Epithelial cell of proximal tubule (primary cell): Measurements from ENCODE around the gene TMEM35B. TPM values are rescaled to one million over a fixed set of nuclear protein-coding genes. Genes with fewer than 3 reads are reported as not detected.

Source experiments
- DNase-seq: peaks from one replicate; pipeline ENCODE4 v3.0.0-alpha.2; 2011; ENCODE audit warnings: low read depth
- H3K4me3 ChIP-seq: 2 replicates; pipeline ENCODE4 v1.5.1; 2011; ENCODE audit warnings: low read depth, mild to moderate bottlenecking, low read length
- total RNA-seq: library from RNA; depleted of rRNA; stranded (reverse); fragments of >200 nt; gene quantifications from 2 replicates; pipeline ENCODE4 v1.2.3, GENCODE V29; 2015
- TF ChIP-seq, protein P1 (sequence below): conservative IDR thresholded peaks from 2 replicates; pipeline ENCODE4 v1.5.1; 2012; ENCODE audit warnings: low read depth, mild to moderate bottlenecking, low read length

Gene TMEM35B
- total RNA-seq, 1 donor from 2014 or later: 28.8 TPM

DNA sequence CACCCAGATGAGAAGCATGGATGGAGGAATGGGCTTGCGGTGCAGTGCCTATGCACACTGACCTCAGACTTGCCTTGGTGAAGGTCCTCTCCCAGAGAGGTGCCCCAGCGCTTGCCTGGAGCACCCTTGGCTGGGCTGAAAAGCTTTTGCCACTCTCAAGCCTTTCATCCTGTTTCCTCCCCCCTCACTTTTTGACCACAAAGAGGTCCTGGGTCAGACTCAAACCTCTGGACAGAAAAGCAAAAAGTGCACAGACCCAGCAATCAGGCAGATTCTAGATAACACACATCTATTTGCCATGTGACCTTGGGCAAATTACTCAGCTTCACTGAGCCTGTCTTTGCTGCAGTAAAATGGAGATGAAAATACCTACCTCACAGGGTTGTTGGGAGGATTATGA, 7.3 kb downstream of the TMEM35B start:
- DNase-seq: no peak
- TF ChIP-seq, protein P1, sequence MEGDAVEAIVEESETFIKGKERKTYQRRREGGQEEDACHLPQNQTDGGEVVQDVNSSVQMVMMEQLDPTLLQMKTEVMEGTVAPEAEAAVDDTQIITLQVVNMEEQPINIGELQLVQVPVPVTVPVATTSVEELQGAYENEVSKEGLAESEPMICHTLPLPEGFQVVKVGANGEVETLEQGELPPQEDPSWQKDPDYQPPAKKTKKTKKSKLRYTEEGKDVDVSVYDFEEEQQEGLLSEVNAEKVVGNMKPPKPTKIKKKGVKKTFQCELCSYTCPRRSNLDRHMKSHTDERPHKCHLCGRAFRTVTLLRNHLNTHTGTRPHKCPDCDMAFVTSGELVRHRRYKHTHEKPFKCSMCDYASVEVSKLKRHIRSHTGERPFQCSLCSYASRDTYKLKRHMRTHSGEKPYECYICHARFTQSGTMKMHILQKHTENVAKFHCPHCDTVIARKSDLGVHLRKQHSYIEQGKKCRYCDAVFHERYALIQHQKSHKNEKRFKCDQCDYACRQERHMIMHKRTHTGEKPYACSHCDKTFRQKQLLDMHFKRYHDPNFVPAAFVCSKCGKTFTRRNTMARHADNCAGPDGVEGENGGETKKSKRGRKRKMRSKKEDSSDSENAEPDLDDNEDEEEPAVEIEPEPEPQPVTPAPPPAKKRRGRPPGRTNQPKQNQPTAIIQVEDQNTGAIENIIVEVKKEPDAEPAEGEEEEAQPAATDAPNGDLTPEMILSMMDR: no peak
- no peak overlapping the region for H3K4me3 ChIP-seq

DNA sequence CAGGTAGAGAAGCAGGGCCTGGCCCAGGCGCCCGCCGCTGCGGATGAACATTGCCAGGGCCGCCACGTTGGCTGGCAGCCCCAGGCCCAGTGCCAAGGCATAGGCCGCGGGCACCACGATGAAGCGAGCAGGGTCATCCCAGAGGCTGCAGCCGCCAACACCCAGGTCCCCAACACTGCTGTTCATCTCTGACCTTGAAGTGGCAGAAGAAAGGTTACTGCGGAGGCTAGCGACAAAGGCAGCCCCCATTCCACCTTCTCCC, 8.0 kb downstream of the TMEM35B start:
- no peak overlapping the region for H3K4me3 ChIP-seq
- DNase-seq: no peak
- TF ChIP-seq, protein P1: no peak

DNA sequence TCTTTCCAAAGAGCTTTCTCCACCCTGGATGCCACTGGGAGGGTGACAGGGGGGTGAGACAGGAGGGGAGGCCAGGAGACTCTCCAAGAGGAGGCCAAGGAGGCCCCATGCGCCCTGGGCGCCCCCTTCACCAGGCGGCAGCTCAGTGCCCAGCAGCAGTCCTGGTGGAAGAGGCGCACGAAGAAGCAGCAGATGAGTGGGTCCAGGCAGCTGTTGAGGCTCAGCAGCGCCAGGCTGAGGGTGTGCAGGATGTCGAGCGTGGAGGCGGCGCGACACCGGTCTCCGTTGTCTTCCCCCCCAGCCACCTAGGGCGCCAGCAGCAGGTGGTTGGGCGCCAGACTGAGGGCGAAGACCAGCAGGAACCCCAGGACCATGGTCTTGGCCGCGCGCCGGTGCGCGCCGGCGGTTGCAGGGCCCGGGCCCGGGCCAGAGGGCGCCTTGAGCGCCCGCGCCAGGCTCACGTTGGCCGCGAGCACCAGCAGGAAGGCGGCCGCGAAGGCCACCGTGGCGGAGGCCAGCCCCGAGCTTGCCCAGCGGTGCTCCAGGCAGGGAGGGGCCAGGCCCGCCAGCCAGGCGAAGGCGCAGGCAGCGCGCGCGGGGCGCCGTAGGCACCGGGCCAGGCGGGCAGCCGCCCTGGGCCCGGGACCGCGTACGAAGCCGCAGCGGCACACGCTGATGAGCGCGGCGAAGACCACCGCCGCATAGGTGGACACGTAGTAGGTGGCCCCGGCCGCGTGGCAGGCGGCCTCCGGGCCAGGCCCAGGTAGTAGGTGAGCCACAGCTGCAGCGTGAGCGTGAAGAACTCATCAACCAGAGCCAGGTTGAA, 8.6 kb downstream of the TMEM35B start:
- DNase-seq: no peak
- H3K4me3 ChIP-seq: no peak overlapping the region
- TF ChIP-seq, protein P1: no peak

DNA sequence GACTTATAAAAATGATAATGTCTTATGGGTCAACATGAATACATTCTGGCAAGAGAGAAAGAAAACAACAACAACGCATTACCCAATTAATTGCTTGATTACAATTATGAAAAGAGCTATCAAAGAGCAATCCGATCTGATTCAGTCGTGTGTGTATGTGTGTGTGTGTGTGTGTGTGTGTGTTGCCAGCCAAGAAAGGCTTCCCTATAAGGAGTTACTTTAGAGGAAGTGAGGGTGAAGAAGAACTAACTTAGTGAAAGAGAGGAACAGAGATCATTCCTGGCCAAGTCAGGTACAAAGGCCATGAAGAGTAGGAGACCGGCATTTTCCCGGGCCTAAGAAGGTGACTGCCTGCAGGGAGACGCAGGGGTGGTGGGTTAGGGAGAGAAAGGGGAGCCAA, 9.4 kb downstream of the TMEM35B start:
- H3K4me3 ChIP-seq: no peak overlapping the region
- TF ChIP-seq, protein P1: no peak
- no peak for DNase-seq

DNA sequence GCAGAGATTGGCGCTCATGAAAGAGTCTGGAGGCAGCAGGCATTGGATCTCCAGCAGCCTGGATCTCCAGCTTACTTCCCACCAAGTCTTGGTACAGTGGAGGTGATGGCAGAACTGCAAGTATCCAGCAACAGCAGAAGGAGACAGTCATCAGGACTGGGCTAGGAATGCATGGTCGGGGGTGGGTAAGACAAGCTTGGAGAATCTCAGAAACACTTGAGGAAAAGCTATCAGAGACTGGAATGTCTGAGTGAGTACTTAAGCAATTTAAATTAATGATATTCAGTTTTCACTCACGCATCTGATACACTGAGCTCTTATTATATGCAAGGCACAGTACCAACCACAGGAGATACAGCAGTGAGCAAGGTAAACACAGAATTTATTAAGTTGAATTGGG, 9.8 kb downstream of the TMEM35B start:
- no peak for DNase-seq
- TF ChIP-seq, protein P1: no peak
- H3K4me3 ChIP-seq: no peak overlapping the region

DNA sequence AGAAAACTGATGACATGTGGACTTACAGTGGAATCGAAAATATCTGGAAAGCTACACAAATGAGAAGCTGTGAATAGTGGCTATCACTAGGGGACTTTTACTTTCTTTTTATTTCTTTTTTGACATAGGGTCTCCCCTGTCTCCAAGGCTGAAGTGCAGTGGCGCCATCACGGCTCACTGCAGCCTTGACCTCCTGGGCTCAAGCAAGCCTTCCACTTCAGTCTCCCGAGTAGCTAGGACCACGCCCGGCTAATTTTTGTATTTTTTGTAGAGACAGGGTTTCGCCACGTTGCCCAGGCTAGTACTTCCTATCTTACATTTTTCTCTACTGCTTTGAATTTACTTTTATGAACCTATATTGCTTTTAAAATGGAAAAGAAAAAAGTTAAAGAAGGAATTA, 10.5 kb downstream of the TMEM35B start:
- H3K4me3 ChIP-seq: no peak overlapping the region
- TF ChIP-seq, protein P1: no peak
- DNase-seq: no peak

DNA sequence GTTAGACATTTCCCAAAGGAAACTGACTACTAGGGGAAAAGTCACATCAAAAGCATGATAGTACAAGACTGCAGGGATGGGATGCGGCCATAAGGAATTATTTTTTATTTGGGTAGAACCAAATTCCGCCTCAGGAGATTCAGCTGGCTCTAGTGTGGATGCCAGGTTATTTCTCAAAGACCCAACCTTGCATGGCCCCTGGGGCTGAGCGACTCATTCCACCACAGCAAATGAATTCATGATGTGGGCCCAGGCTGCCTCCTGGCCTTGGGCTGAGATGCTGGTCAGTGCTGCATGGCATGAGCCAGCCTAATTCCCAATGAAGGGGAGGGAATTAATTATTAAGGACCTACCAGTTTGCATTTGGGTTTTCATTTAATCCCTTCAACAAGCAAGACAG, 11.8 kb downstream of the TMEM35B start:
- DNase-seq: no peak
- TF ChIP-seq, protein P1: no peak
- no peak overlapping the region for H3K4me3 ChIP-seq
